HUDEP-2 (cell line): Measurements from ENCODE around the gene MTRF1L.

ENCODE experiments used
- DNase-seq, 76 experiments: peaks; one replicate each; lab custom pipeline; 2025; ENCODE audit not compliant: unreplicated experiment in 76 of 76; lab: John Stamatoyannopoulos, UW

MTRF1L gene

GRCh38 chr6:153002613-153003365 is at the start of gene MTRF1L:
Gene MTRF1L (minus strand): TSS chr6:153002709. CDS start chr6:153002685, 24 bp downstream.
- peak in 75 of 76 experiments; percentile 60 to 97 (median 93) for DNase-seq

- no peak for DNase-seq
These were observed 49.3 kb upstream of the MTRF1L start for GRCh38 chr6:153051801-153052200.

- no peak for DNase-seq
These were observed 46.1 kb upstream of the MTRF1L start for GRCh38 chr6:153048631-153049030.

GRCh38 chr6:153047386-153047785 is 44.9 kb upstream of the MTRF1L start:
- DNase-seq = no peak

- DNase-seq = no peak
These were observed 42.8 kb upstream of the MTRF1L start for GRCh38 chr6:153045271-153045670.

GRCh38 chr6:153044295-153044694 is 41.8 kb upstream of the MTRF1L start:
- no peak for DNase-seq

GRCh38 chr6:153043719-153044118 is 41.2 kb upstream of the MTRF1L start:
- no peak for DNase-seq

- DNase-seq = no peak
These were observed 36.0 kb upstream of the MTRF1L start for GRCh38 chr6:153038378-153039057.

- no peak for DNase-seq
These were observed 31.6 kb upstream of the MTRF1L start for GRCh38 chr6:153034139-153034538.

- DNase-seq = peak in 11 of 76 experiments; percentile 3 to 58 (median 26)
These were observed 29.9 kb upstream of the MTRF1L start for GRCh38 chr6:153032255-153032882.

GRCh38 chr6:153031335-153031955 is 28.9 kb upstream of the MTRF1L start:
- no peak for DNase-seq

GRCh38 chr6:153028963-153029362 is 26.5 kb upstream of the MTRF1L start:
- no peak for DNase-seq

- DNase-seq = no peak
These were observed 25.8 kb upstream of the MTRF1L start for GRCh38 chr6:153028286-153028685.

GRCh38 chr6:153027480-153027879 is 25.0 kb upstream of the MTRF1L start:
- DNase-seq = no peak

GRCh38 chr6:153024709-153025017 is 22.2 kb upstream of the MTRF1L start:
- no peak for DNase-seq

- peak in 49 of 76 experiments; percentile 9 to 80 (median 53) for DNase-seq
These were observed 21.6 kb upstream of the MTRF1L start for GRCh38 chr6:153023977-153024708.

- DNase-seq = no peak
These were observed 15.8 kb upstream of the MTRF1L start for GRCh38 chr6:153018355-153018754.

- no peak for DNase-seq
These were observed 14.3 kb upstream of the MTRF1L start for GRCh38 chr6:153016846-153017245.

- DNase-seq = no peak
These were observed 12.7 kb upstream of the MTRF1L start for GRCh38 chr6:153015094-153015640.

GRCh38 chr6:153013438-153013837 is 10.9 kb upstream of the MTRF1L start:
- DNase-seq = no peak
